GM12873 (cell line): ENCODE data around the gene HNF1A.

ENCODE experiments used
- TF ChIP-seq, protein P1 (sequence below): IDR thresholded peaks from 2 replicates; pipeline ENCODE4 v1.5.1; 2012; ENCODE audit warnings: low read depth, mild to moderate bottlenecking, moderate library complexity, low read length, control low read depth; ENCODE audit not compliant: insufficient read depth; ENCODE audit errors: missing control alignments

Gene HNF1A

DNA sequence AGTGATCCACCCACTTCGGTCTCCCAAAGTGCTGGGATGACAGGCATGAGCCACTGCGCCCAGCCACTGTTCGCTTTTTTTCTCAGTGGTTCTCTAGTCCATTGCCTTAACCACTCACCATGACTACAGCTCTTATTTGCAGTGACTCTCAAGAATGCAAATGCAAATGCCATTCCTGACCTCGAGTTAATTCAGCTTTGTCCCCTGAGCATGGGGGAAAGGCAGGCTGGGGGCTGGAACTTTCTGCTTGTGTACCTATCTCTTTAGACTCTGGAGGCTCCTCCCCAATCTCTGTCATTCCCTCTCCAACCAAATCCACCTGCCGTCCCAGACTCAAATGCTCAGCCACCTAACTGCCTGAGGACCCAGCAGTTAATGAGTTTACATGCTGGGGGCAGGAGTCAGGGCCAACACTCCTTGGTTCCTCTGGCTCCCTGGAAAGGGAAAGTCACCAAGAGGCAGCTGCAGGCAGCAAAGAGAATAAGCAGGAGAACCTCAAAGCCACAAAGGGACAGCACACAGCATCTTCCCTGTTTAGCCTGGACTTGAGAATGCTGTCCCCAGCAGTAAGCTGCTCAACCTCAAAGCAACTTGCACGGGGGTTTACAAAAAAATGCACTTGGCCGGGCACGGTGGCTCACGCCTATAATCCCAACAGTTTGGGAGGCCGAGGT, 5.3 kb upstream of the HNF1A start:
- TF ChIP-seq, protein P1, sequence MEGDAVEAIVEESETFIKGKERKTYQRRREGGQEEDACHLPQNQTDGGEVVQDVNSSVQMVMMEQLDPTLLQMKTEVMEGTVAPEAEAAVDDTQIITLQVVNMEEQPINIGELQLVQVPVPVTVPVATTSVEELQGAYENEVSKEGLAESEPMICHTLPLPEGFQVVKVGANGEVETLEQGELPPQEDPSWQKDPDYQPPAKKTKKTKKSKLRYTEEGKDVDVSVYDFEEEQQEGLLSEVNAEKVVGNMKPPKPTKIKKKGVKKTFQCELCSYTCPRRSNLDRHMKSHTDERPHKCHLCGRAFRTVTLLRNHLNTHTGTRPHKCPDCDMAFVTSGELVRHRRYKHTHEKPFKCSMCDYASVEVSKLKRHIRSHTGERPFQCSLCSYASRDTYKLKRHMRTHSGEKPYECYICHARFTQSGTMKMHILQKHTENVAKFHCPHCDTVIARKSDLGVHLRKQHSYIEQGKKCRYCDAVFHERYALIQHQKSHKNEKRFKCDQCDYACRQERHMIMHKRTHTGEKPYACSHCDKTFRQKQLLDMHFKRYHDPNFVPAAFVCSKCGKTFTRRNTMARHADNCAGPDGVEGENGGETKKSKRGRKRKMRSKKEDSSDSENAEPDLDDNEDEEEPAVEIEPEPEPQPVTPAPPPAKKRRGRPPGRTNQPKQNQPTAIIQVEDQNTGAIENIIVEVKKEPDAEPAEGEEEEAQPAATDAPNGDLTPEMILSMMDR = no peak

DNA sequence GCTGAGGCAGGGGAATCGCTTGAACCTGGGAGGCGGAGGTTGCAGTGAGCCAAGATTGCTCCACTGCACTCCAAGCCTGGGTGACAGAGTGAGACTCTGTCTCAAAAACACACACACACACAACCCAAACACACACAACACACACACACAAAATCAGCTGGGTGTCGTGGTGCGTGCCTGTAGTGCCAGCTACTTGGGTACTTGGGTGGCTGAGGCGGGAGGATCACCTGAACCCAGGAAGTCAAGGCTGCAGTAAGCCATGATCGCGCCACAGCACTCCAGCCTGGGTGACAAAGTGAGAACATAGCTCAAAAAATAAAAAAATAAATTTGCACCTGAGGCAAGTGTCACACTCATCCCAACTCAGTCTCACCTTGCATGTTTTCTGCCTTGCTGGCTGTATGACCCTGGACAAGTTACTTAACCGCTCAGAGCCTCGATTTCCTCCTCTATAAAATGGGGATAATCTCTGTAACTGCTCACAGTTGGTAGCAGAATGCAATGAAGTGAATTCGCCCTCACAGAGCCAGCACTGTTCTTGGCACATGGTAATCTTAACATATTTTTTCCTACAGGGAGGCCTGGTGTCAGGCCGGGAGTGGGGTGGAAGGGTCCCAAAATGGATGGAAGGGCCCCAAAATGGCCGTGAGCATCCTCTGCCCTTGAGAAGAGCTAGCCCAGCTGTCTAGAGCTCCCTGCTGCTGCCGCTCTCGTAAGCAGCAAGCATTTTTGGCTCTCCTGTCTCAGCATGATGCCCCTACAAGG, 630 bp upstream of the HNF1A start:
- TF ChIP-seq, protein P1 = no peak

DNA sequence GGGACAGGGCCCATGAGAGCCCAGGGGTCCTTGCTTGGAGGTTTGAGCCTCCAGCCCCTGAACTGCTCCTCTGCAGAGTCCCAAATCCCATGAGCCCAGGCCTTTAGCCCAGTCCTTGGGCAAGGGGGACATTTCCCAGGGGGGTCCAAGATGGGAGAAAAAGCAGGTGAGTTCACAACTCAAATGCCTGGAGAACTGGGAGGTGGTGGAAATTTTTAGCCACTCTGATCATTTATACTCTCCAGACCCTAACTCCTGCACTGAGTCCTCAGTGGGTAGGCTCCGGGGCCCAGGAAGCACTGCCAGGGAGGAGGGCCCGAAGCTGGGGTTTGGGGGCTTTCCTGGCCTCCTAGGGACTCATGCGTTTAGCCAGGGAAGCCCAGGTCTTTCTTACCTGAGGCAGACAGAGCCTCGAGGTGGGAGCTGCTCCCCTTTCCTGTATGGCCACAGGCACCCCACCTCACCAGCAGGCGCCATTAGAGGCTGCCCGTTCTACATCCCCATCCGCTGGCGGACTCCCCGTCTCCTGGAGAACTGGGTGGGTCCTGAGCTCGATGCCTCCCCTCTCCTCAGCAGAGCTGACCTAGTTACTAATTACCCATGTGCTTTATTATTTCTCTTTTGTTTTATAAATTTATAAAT, 998 bp downstream of the HNF1A start:
- TF ChIP-seq, protein P1 = no peak

DNA sequence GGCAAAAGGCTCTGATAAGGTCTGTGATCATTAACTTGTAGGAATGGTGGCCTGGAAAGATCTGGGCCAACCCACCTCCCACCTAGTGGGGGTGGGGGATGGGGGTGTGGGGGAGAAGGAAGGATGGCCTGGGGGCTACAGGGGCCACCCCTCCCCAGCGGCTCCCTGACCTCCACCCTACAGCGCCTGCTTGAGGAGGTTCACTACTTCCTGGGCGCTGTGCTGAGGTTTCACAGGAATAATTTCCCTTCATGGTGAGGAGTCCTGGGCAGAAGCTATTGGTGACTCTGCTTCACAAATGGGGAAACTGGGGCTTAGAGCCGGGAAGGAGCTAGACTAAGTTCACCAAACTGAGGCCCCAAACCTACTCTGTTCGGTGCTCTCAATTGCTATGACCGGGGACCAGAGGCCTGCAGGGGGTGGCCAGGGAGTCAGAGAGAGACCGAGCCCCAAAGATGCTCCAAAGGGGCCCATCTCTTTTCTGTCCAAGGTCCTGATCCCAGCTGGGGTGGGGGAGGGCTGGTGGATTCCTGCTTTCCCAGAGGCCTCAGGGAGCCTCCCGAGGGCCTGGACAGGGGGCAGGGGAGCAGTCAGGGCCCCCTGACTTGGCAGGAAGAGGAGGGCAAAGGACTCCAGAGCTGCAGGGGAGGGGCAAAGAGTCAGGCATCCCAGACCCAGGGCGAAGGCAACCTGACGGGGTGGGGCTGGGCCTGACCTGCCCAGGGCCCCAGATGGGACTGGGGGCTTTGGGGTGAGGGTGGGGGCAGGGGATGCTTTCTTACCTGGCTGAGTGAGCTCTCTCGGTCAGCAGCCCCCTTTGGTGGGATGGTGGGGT, 1.7 kb downstream of the HNF1A start:
- TF ChIP-seq, protein P1 = no peak

DNA sequence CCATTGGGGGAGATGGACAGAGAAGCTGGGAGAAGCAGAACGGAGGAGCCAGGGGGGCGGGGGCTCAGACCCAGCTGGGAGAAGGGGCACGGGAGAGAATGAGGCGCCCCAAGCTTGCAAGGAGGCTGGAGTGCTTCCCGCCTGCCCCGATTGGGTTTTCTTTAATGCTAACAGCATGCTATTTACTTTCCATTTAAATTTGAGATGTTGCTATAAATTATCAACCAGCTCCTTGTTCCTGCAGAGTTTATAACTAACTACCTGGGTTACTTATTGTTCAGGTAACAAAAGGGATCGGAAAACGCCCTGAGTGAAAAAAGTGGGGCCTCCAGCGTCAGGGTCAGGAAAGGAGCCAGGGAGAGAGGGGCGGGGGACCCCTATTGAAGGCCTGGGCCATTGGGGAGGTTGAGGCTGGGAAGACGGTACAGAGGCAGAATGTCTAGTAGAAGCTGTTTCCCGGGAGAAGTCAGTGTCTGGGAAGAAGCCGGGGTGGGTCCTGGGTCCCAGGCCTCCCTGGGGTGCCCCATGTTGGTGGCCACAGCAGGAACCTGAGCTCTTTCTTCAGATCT, 2.5 kb downstream of the HNF1A start:
- TF ChIP-seq, protein P1 = no peak

DNA sequence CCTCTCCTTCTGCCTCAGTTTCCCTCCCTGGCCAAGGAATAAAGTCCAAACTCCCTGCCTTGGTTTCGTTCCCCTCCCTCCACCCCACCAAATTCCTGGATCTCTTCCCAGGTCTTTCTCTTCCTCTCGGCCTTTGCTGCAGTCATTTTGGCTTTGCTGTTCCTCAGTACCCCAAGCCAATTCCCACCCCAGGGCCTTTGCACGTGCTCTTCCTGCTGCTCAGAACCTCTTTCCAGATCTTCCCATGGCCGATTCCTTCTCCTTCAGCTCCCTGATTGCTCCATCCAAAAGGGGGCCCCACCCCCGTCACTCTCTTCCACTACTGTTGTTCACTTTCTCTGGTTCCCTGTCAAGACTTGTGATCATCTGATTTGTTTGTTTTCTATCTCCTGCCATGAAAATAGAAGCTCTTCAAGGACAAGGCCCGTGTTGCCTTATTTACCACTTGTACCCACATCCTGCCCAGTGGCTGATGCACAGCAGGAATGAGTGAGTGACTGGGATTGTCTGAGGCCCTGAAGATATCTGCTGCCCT, 3.1 kb downstream of the HNF1A start:
- TF ChIP-seq, protein P1 = no peak
